HepG2 (cell line): ENCODE measurements around the gene MPV17L2. TPM values are rescaled to one million over a fixed set of nuclear protein-coding genes. Genes with fewer than 3 reads are reported as not detected.

Experiments used
- HMG20A ChIP-seq: IDR thresholded peaks from 2 replicates; pipeline ENCODE4 v1.6.1; 2016; ENCODE audit warnings: borderline replicate concordance
- RBFOX2 ChIP-seq: fragments of 200-400 bp; formaldehyde crosslinking; IDR thresholded peaks from 2 replicates; pipeline ENCODE4 v1.6.1; 2017; ENCODE audit warnings: low read depth, mild to moderate bottlenecking, low read length
- SSRP1 ChIP-seq: IDR thresholded peaks from 2 replicates; pipeline ENCODE4 v1.6.1; 2016; ENCODE audit warnings: control low read depth
- STAT5B ChIP-seq: sonication (generic); formaldehyde crosslinking; IDR thresholded peaks from 2 replicates; pipeline ENCODE4 v1.4.0; 2020; ENCODE audit warnings: missing genetic modification reagents
- ZSCAN30 ChIP-seq: sonication (generic); formaldehyde crosslinking; IDR thresholded peaks from 2 replicates; pipeline ENCODE4 v1.5.0; 2020; ENCODE audit warnings: mild to moderate bottlenecking, missing genetic modification reagents
- polyA plus RNA-seq, 8 experiments: library from polyadenylated mRNA; depleted of rRNA in 3 of 8; stranded (reverse) in 7 of 8; unstranded in 1 of 8; fragments of >200 nt; fragmentation: Illumina TruSeq in 4 of 8; extraction: Trizol in 4 of 8; gene quantifications; 2 replicates each; pipeline versions ENCODE4 v1.2.1 to v1.2.3, GENCODE V29; 2011 to 2016; ENCODE audit warnings: low read depth in 4 of 8, missing spikeins in 1 of 8, mixed read lengths in 1 of 8; ENCODE audit not compliant: insufficient read depth in 1 of 8
- total RNA-seq, 5 experiments: library from RNA; depleted of rRNA; stranded (reverse); fragments of >200 nt; fragmentation: Illumina TruSeq; extraction: Trizol; gene quantifications; 2 replicates each; pipeline ENCODE4 v1.2.3, GENCODE V29; 2016; ENCODE audit warnings: low read depth in 1 of 5
- TF ChIP-seq, protein P1 (sequence below), 2 experiments: IDR thresholded peaks; 2 replicates each; pipeline ENCODE4 v1.6.1; 2011 to 2012; ENCODE audit warnings: low read length in 2 of 2, borderline replicate concordance in 1 of 2, low read depth in 1 of 2, mild to moderate bottlenecking in 1 of 2, moderate library complexity in 1 of 2
- TF ChIP-seq, protein P2 (sequence below): sonication (generic); formaldehyde crosslinking; IDR thresholded peaks from 2 replicates; pipeline ENCODE4 v1.4.0; 2020; ENCODE audit warnings: mild to moderate bottlenecking, missing genetic modification reagents
- TF ChIP-seq, protein P3 (sequence below): sonication (generic); formaldehyde crosslinking; IDR thresholded peaks from 2 replicates; pipeline ENCODE4 v1.4.0; 2020; ENCODE audit warnings: mild to moderate bottlenecking, missing genetic modification reagents
- TF ChIP-seq, protein P4 (sequence below): IDR thresholded peaks from 2 replicates; pipeline ENCODE4 v1.6.1; 2016; ENCODE audit warnings: mild to moderate bottlenecking
- TF ChIP-seq, protein P5 (sequence below): IDR thresholded peaks from 2 replicates; pipeline ENCODE4 v1.6.1; 2018; ENCODE audit warnings: missing genetic modification reagents
- TF ChIP-seq, protein P6 (sequence below): sonication (generic); formaldehyde crosslinking; IDR thresholded peaks from 2 replicates; pipeline ENCODE4 v1.4.0; 2020; ENCODE audit warnings: missing genetic modification reagents

The MPV17L2 gene
- total and polyA plus RNA-seq, 2 of the 13 experiments (the other 11 are each of a cell fraction or from before 2014, with no cell fraction given) = 13.6 to 16.7 TPM

DNA sequence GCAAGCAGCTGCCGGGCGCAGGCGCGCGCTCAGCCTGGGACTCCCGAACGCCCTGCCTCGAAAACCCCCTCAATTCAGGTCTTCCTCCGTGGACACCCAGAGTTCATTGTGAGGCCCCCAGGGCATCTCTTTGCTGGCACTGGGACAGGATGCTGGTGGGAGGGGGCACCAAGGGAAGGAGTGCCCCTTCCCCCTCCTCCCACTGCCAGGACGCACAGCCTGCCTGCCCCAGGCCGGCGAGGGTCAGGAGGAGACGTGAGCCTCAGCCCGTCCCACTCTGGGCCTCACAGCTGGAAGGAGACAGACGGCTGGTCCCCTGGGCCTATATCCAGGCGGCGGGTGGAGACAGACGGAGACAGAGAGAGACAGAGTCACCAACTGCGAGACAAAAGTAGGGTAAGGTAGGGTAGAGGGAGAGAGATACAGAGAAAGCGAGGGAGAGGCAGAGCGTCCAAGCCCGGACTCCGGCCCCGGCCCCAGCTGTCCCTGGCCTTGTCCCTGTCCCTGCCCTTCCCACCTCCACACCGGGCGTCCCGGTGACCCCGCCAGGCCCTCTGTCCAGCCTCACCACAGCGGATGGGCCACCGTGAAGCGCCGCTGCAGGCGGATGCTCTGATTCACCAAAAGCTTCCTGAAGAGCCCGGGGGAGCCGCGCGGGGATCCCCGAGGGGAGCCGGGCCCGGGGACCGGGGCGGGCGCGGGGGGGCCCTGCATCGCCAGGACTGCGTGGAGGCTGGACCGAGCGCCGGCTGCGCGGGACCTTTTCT, 32.9 kb downstream of the MPV17L2 start, which contains the start of gene PDE4C (continued):
- TF ChIP-seq, protein P1, sequence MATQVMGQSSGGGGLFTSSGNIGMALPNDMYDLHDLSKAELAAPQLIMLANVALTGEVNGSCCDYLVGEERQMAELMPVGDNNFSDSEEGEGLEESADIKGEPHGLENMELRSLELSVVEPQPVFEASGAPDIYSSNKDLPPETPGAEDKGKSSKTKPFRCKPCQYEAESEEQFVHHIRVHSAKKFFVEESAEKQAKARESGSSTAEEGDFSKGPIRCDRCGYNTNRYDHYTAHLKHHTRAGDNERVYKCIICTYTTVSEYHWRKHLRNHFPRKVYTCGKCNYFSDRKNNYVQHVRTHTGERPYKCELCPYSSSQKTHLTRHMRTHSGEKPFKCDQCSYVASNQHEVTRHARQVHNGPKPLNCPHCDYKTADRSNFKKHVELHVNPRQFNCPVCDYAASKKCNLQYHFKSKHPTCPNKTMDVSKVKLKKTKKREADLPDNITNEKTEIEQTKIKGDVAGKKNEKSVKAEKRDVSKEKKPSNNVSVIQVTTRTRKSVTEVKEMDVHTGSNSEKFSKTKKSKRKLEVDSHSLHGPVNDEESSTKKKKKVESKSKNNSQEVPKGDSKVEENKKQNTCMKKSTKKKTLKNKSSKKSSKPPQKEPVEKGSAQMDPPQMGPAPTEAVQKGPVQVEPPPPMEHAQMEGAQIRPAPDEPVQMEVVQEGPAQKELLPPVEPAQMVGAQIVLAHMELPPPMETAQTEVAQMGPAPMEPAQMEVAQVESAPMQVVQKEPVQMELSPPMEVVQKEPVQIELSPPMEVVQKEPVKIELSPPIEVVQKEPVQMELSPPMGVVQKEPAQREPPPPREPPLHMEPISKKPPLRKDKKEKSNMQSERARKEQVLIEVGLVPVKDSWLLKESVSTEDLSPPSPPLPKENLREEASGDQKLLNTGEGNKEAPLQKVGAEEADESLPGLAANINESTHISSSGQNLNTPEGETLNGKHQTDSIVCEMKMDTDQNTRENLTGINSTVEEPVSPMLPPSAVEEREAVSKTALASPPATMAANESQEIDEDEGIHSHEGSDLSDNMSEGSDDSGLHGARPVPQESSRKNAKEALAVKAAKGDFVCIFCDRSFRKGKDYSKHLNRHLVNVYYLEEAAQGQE (IDR thresholded peaks at IDR 0.05; ENCODE audit: borderline replicate concordance in 1 of 2, low read depth in 1 of 2, low read length in 2 of 2) = peak in 1 of 2 experiments; percentile 56; a peak in 2 of 4 replicates
- TF ChIP-seq SSRP1 (CRISPR knock-in tag) (no peak), STAT5B (no peak), HMG20A (CRISPR knock-in tag) (no peak), ZSCAN30 (no peak), RBFOX2 (no peak)
- TF ChIP-seq, protein P2, sequence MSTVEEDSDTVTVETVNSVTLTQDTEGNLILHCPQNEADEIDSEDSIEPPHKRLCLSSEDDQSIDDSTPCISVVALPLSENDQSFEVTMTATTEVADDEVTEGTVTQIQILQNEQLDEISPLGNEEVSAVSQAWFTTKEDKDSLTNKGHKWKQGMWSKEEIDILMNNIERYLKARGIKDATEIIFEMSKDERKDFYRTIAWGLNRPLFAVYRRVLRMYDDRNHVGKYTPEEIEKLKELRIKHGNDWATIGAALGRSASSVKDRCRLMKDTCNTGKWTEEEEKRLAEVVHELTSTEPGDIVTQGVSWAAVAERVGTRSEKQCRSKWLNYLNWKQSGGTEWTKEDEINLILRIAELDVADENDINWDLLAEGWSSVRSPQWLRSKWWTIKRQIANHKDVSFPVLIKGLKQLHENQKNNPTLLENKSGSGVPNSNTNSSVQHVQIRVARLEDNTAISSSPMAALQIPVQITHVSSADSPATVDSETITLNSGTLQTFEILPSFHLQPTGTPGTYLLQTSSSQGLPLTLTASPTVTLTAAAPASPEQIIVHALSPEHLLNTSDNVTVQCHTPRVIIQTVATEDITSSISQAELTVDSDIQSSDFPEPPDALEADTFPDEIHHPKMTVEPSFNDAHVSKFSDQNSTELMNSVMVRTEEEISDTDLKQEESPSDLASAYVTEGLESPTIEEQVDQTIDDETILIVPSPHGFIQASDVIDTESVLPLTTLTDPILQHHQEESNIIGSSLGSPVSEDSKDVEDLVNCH (CRISPR knock-in tag) = no peak
- TF ChIP-seq, protein P3, sequence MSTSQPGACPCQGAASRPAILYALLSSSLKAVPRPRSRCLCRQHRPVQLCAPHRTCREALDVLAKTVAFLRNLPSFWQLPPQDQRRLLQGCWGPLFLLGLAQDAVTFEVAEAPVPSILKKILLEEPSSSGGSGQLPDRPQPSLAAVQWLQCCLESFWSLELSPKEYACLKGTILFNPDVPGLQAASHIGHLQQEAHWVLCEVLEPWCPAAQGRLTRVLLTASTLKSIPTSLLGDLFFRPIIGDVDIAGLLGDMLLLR = no peak
- TF ChIP-seq, protein P4, sequence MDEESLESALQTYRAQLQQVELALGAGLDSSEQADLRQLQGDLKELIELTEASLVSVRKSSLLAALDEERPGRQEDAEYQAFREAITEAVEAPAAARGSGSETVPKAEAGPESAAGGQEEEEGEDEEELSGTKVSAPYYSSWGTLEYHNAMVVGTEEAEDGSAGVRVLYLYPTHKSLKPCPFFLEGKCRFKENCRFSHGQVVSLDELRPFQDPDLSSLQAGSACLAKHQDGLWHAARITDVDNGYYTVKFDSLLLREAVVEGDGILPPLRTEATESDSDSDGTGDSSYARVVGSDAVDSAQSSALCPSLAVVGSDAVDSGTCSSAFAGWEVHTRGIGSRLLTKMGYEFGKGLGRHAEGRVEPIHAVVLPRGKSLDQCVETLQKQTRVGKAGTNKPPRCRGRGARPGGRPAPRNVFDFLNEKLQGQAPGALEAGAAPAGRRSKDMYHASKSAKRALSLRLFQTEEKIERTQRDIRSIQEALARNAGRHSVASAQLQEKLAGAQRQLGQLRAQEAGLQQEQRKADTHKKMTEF (CRISPR knock-in tag) = no peak
- TF ChIP-seq, protein P5, sequence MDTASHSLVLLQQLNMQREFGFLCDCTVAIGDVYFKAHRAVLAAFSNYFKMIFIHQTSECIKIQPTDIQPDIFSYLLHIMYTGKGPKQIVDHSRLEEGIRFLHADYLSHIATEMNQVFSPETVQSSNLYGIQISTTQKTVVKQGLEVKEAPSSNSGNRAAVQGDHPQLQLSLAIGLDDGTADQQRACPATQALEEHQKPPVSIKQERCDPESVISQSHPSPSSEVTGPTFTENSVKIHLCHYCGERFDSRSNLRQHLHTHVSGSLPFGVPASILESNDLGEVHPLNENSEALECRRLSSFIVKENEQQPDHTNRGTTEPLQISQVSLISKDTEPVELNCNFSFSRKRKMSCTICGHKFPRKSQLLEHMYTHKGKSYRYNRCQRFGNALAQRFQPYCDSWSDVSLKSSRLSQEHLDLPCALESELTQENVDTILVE (CRISPR knock-in tag) = no peak
- TF ChIP-seq, protein P6, sequence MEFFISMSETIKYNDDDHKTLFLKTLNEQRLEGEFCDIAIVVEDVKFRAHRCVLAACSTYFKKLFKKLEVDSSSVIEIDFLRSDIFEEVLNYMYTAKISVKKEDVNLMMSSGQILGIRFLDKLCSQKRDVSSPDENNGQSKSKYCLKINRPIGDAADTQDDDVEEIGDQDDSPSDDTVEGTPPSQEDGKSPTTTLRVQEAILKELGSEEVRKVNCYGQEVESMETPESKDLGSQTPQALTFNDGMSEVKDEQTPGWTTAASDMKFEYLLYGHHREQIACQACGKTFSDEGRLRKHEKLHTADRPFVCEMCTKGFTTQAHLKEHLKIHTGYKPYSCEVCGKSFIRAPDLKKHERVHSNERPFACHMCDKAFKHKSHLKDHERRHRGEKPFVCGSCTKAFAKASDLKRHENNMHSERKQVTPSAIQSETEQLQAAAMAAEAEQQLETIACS = no peak
